Measurements from ENCODE around the gene CHSY1.

DNA sequence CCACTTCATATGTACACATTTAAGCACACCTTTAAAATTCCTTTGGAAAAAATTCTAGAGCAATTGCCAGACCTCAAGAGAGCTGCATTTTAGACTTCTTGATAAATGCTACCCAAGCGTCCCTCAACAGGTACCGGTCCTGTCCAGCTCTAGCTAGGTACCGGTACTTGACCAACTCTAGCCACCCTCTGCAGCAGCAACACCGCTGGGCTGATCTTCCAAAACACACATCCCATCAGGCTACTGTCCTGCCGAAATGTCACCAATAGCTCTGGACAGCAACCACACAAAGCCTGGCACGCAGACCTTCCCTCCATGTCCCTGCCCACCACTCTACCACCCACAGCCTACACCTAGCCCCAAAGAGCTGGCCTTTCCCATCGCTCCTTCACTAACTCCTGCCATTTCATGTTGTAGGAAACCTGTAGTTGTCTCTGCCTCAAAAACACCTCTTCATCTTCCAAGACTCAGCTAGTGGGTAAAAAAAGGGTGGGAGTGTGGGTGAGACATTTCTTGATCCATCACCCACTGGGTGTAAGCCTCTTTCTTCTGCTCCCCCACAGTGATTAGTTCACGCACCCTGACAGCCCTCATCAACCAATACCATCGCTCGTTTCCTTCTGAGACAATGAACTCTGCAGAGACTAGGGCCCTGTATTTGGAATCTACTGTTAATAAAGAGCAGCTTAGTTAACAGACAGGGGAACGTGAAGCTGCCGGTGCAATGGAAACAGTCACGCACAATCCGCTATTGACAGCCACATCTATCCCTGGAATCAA lies 6.8 kb downstream of the CHSY1 start:
- TF ChIP-seq, protein P1, sequence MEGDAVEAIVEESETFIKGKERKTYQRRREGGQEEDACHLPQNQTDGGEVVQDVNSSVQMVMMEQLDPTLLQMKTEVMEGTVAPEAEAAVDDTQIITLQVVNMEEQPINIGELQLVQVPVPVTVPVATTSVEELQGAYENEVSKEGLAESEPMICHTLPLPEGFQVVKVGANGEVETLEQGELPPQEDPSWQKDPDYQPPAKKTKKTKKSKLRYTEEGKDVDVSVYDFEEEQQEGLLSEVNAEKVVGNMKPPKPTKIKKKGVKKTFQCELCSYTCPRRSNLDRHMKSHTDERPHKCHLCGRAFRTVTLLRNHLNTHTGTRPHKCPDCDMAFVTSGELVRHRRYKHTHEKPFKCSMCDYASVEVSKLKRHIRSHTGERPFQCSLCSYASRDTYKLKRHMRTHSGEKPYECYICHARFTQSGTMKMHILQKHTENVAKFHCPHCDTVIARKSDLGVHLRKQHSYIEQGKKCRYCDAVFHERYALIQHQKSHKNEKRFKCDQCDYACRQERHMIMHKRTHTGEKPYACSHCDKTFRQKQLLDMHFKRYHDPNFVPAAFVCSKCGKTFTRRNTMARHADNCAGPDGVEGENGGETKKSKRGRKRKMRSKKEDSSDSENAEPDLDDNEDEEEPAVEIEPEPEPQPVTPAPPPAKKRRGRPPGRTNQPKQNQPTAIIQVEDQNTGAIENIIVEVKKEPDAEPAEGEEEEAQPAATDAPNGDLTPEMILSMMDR (conservative IDR thresholded peaks at IDR 0.05) = no peak
- no peak for TF ChIP-seq ZFX (IDR thresholded peaks at IDR 0.05)
